ENCODE data around the gene BANF1.
"Not testable (repeated sequence)": the region's sequence is repeated elsewhere in the genome, so short reads cannot be mapped to it uniquely, and the experiment has no call there.

Gene BANF1

GRCh38 chr11:66017321-66017720 lies 15.0 kb downstream of the BANF1 start:
- in situ Hi-C loops (cut with MboI; ENCODE audit: low sequenced_read_pairs, unreplicated experiment): no loop called here
- TF ChIP-seq, protein P1, sequence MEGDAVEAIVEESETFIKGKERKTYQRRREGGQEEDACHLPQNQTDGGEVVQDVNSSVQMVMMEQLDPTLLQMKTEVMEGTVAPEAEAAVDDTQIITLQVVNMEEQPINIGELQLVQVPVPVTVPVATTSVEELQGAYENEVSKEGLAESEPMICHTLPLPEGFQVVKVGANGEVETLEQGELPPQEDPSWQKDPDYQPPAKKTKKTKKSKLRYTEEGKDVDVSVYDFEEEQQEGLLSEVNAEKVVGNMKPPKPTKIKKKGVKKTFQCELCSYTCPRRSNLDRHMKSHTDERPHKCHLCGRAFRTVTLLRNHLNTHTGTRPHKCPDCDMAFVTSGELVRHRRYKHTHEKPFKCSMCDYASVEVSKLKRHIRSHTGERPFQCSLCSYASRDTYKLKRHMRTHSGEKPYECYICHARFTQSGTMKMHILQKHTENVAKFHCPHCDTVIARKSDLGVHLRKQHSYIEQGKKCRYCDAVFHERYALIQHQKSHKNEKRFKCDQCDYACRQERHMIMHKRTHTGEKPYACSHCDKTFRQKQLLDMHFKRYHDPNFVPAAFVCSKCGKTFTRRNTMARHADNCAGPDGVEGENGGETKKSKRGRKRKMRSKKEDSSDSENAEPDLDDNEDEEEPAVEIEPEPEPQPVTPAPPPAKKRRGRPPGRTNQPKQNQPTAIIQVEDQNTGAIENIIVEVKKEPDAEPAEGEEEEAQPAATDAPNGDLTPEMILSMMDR (IDR thresholded peaks at IDR 0.05; ENCODE audit: borderline replicate concordance, control extremely low read depth, extremely low read depth, insufficient read depth, missing control alignments): no peak
- no peak for DNase-seq (ENCODE audit: low spot score)

- TF ChIP-seq, protein P1 (IDR thresholded peaks at IDR 0.05; ENCODE audit: borderline replicate concordance, control extremely low read depth, extremely low read depth, insufficient read depth, missing control alignments): no peak
- in situ Hi-C loops (cut with MboI; ENCODE audit: low sequenced_read_pairs, unreplicated experiment): no loop called here
- peak; percentile 25 for DNase-seq (ENCODE audit: low spot score)
Measured at GRCh38 chr11:66020212-66020611, 17.9 kb downstream of the BANF1 start.

- DNase-seq (ENCODE audit: low spot score): peak; percentile 22
- TF ChIP-seq, protein P1 (IDR thresholded peaks at IDR 0.05; ENCODE audit: borderline replicate concordance, control extremely low read depth, extremely low read depth, insufficient read depth, missing control alignments): no peak
- in situ Hi-C loops (cut with MboI; ENCODE audit: low sequenced_read_pairs, unreplicated experiment): no loop called here
Measured at GRCh38 chr11:66020618-66021357, 18.5 kb downstream of the BANF1 start.

DNA sequence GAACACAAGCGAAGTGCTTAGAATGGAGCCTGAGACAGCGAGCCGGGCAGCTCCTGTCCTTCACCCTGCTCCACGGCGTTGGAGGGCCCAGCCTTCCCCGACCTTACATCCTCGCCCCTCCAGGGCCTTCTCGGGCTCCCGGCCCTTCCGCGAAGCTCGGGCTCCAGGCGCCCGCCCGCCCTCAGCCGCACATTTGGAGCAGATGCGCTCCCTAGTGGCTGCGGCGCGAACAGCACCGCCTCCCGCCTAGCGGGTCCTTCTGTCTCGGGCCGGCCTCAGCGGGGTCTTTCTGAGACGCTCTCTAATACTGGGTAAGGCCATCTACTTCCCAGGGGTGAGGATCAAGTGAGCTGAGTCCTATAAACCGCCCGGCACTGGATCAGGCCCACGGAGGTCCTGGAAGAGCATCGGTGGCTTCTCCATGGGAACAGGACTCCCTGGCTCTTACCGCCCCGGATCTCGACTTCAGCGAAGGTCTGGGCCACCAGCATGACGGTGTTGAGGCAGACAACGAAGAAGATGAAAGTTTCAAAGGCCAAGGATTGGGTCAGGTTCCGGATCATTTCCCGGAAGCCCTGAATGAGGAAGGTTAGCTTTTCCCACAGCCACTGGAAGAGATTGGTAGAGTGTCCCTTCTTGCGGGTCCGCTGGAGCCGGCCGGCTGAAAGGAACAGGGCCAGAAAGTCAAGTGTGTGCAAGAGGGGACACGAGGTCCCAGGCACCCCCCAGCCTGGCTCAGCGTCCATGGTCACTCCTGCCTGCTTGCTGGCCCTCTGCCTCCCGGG lies 20.3 kb downstream of the BANF1 start:
- peak; percentile 94 for DNase-seq (ENCODE audit: low spot score)
- in situ Hi-C loops (cut with MboI; ENCODE audit: low sequenced_read_pairs, unreplicated experiment): no loop called here

GRCh38 chr11:66023186-66023440 lies 20.8 kb downstream of the BANF1 start:
- in situ Hi-C loops (cut with MboI; ENCODE audit: low sequenced_read_pairs, unreplicated experiment); DNase-seq (ENCODE audit: low spot score): not testable (repeated sequence)

More for the DNA sequence above, 20.3 kb downstream of the BANF1 start:
- TF ChIP-seq, protein P1 (IDR thresholded peaks at IDR 0.05; ENCODE audit: borderline replicate concordance, control extremely low read depth, extremely low read depth, insufficient read depth, missing control alignments): peak; percentile 97

- TF ChIP-seq, protein P1 (IDR thresholded peaks at IDR 0.05; ENCODE audit: borderline replicate concordance, control extremely low read depth, extremely low read depth, insufficient read depth, missing control alignments): no peak
- in situ Hi-C loops (cut with MboI; ENCODE audit: low sequenced_read_pairs, unreplicated experiment): no loop called here
- DNase-seq (ENCODE audit: low spot score): no peak
Measured at GRCh38 chr11:66026017-66026529, 23.8 kb downstream of the BANF1 start, which contains the start of gene CATSPER1. Gene CATSPER1 (minus strand): TSS chr11:66026479. CDS start chr11:66026379, 100 bp downstream.

Data from GM13976 (cell line).